Stomach (tissue), 4 donors: ENCODE results near the gene BMX.

Experiments used
- POLR2A ChIP-seq, 4 donors: fragments of 450-650 bp; IDR thresholded peaks; one replicate each; pipeline ENCODE4 v1.6.1; 2016; ENCODE audit warnings: antibody characterized with exemption in 4 of 4, control low read depth in 2 of 4, mild to moderate bottlenecking in 1 of 4, moderate library complexity in 1 of 4
- TF ChIP-seq, protein P1 (sequence below), 7 experiments: fragments of 450-650 bp in 4 of 7; fragments of 200-600 bp in 3 of 7; sonication (generic) in 3 of 7; IDR thresholded peaks; one replicate each; pipeline ENCODE4 v1.5.1; 2016 to 2019; ENCODE audit warnings: antibody characterized with exemption in 7 of 7, control low read depth in 2 of 7, mild to moderate bottlenecking in 1 of 7

DNA sequence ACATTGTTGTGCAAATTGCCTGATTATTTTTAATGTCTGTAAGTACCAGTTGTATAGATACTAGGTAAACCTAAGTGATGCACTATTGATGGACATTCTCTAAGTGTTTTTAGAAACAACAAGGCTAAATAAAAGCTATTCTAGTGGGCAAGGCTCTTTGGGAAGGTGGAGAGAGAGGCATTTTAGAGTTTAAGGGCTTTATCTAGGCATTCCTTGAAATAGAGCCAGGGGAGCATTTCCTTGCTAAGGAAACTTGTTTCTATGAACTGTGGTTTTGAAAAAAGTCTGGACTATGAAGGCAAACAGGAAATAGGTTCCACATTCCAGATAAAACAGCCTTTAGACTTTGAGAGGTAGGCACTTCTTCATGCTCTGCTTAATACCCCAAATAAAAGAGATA lies 23.8 kb downstream of the BMX start:
- TF ChIP-seq, protein P1, sequence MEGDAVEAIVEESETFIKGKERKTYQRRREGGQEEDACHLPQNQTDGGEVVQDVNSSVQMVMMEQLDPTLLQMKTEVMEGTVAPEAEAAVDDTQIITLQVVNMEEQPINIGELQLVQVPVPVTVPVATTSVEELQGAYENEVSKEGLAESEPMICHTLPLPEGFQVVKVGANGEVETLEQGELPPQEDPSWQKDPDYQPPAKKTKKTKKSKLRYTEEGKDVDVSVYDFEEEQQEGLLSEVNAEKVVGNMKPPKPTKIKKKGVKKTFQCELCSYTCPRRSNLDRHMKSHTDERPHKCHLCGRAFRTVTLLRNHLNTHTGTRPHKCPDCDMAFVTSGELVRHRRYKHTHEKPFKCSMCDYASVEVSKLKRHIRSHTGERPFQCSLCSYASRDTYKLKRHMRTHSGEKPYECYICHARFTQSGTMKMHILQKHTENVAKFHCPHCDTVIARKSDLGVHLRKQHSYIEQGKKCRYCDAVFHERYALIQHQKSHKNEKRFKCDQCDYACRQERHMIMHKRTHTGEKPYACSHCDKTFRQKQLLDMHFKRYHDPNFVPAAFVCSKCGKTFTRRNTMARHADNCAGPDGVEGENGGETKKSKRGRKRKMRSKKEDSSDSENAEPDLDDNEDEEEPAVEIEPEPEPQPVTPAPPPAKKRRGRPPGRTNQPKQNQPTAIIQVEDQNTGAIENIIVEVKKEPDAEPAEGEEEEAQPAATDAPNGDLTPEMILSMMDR (IDR thresholded peaks at IDR 0.05): no peak
- TF ChIP-seq POLR2A (IDR thresholded peaks at IDR 0.05): no peak
